Fibroblast of peridontal ligament (primary cell): ENCODE data around the gene ZBTB21.
"Not testable (repeated sequence)": the region's sequence is repeated elsewhere in the genome, so short reads cannot be mapped to it uniquely, and the experiment has no call there.

ENCODE experiments used
- DNase-seq: peaks from one replicate; pipeline ENCODE4 v3.0.0-alpha.2; 2010; ENCODE audit errors: extremely low read depth

The ZBTB21 gene

GRCh38 chr21:41967708-41968107 is 42.5 kb downstream of the ZBTB21 start:
- DNase-seq: no peak

GRCh38 chr21:41966872-41967621 is 43.1 kb downstream of the ZBTB21 start:
- DNase-seq: no peak

DNA sequence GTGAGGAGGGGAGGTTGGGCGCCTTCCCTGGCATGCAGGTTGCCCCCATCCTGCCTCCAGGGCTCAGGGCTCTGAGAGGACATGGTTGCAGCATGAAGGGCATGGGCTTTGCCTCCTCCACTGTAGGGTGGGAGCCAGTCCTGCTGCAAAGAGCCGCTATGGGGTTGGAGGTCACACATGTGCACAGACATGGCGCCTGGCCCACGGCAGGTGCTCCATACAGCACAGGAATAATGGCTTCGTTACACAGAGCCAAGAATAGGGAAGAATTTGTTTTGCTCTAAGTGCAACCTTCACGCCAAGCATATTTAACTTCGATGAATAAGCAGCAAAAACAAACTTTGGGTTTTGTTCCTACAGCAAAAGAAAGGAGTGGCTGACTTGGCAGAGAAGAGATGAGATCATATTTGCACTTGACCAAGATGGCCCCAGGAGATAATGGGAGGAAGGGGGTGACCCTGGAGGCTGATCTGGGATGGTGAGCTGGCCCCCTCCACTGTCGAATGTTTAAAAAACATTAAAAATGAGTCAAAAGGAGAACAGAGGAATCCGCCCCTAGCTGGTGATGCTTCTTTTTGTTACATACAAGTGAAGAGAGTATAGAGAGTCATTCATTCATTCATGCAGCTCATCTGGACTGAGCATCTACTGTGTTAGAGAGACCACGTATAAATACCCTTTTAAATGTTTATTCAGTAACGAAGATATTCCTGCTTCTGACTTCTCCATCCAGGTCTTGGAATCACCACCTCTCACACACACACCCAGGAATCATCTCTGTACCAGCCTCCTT is 43.9 kb downstream of the ZBTB21 start:
- DNase-seq: peak; percentile 56

GRCh38 chr21:41965461-41966013 is 44.6 kb downstream of the ZBTB21 start:
- DNase-seq: no peak

- DNase-seq: no peak
Measured at GRCh38 chr21:41965045-41965444, 45.1 kb downstream of the ZBTB21 start.

DNA sequence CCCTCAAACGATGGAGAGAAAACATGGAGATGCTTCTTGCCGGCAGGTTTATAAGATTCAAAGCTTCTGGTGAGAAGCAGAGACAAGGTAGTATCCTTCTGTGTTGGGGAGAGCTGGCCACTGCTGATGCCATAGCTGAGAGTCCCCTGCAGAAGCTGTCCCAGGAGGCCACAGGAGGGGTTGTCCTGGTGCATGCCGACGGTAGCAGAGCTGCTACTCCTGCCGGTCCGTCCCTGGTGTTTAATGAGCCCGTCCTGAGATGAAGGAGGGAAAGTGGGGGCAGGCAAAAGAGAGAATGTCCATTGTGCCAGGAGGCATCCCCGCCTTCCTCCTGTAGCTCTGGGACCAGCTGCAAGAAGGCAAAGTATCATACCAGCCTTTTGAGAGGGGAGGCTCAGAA is 46.0 kb downstream of the ZBTB21 start:
- no peak for DNase-seq

GRCh38 chr21:41962425-41962966 is 47.7 kb downstream of the ZBTB21 start:
- no peak for DNase-seq

GRCh38 chr21:41961753-41962152 is 48.4 kb downstream of the ZBTB21 start:
- DNase-seq: no peak

DNA sequence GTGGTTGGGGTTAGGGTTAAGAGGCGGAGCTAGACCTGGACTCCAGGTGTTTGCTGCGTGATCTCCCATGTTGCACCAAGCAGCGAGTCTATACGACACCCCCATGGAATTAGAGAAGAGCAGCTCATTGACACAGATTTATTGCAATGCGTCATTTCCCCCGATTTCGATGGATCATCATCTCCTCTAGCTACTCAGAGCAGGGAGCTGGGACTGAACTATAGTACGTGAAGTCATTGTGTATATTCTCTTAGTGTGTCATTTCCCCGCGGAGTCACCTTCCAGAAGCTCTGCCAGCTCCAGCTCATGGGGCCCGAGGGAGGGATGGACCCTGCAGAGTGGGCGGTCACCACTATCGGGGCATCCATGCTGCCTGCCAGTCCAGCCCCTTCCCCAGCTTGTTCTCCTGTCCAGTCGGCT is 48.9 kb downstream of the ZBTB21 start:
- peak; percentile 33 for DNase-seq

DNA sequence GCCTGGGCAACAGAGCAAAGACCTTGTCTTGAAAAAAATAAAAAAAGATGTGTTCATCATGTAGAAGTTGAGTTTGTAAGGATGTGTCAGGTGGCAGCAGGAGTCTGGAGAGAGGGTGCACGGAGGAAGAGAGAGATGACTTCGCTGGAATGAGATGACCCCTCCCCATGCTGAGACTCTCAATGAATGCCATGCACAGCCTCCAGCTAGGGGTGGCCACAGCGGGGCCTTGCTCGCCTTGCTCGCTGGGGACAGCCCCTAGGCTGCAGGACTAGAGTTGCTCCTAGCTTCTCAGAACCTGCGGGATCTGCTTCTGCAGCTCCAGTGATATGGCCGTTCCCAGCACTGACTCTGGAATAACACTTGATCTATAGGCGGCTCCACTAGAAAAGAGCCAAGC is 49.8 kb downstream of the ZBTB21 start:
- DNase-seq: no peak

DNA sequence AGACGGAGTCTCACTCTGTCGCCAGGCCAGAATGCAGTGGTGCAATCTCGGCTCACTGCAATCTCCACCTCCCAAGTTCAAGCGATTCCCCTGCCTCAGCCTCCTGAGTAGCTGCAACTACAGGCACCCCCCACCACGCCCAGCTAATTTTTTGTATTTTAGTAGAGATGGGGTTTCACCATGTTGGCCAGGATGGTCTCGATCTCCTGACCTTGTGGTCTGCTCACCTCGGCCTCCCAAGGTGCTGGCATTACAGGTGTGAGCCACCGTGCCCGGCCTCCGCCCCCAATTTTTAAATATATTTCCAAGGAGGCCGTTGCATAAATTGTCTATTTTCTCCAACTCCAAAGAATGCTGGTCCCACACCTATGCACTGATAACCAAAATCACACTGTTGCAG is 50.5 kb downstream of the ZBTB21 start:
- DNase-seq: not testable (repeated sequence)

DNA sequence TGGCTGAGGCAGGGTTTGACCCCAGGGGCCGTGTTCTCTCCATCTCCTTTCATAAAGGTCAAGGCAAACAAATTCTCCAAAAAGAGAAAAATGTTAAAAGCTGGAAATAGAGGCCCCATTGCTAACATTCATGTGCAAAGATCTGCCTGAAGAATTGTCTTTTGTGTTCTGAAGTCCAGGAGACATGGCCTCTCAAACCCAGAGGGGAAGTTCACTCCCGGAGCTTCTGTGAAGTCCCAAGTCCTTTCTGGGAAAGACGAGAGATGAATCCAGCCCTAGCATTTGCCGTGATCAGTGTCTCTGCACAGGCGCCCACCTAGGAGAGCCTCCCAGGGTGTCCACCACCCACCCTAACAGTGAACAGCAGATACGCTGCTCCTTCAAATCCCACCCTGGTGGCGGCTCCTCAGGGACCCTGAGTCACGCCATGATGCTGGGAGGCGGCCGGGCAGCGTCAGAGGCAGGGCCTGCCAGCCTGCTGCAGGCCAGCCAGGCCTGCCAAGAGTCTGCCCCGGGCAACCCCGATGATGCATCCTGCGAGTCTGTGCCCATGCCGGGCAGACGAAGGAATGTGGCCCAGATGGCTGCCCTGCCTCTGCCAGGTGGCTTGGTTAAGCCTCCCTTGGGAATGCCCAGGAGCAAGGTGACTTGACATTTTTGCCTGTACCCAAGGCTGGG is 51.1 kb downstream of the ZBTB21 start:
- no peak for DNase-seq

- DNase-seq: peak; percentile 86
Measured at GRCh38 chr21:41957991-41958766, 52.0 kb downstream of the ZBTB21 start.

DNA sequence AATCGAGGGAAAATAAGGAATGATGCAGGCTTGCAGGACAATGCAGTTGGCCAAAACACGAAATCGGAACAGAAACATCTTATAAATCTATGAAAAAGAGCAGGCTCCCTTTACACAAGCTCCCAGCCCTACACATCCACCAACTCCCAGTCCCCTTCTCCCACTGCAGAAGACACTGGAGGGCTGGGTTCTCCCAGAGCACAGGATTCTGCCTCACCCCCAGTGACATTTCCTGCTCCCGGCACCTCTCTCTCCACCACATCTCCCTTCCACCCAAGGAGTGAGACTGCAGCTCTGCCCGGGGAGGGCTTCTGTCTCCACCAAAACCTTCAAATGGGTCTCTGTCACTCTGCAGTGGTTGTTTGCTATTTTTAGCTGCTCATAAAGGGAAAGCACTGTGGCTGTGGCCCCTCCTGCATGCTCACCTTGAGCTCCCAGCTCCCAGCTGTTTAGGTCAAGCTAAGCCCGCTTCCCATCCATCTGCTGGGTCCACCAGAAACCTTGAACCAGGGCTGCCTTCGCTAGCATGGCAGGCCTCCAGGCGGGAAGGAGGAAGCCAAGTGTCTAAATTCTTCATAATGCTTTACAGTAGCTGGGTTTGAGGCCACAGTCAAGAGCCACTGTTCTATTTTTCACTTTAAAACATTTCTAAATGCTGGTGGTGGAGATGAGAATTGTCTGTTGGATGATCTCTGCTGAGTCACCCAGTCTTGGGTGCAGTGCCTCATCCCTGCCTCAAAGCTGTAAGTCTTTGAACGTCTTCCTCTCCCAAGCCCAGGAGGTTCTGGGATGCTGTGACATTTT is 53.0 kb downstream of the ZBTB21 start:
- peak; percentile 64 for DNase-seq

DNA sequence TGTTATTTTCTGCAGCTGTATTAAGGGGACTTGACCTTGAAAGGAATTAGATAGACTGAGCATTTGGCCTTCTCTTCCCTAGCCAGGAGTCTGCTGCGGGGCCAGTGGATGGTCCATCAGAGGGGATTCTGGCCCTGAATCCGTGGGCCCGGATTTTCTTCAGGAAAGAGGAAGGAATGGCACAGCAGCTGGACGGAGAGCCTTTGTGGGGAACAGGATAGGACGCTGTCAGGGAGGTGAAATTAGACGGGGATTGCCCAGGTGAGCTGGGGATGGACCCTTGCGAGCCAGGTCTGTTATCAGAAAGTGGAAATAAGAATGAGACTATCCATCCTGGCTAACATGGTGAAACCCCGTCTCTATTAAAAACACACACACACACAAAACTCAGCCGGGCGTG is 54.6 kb downstream of the ZBTB21 start:
- DNase-seq: no peak

DNA sequence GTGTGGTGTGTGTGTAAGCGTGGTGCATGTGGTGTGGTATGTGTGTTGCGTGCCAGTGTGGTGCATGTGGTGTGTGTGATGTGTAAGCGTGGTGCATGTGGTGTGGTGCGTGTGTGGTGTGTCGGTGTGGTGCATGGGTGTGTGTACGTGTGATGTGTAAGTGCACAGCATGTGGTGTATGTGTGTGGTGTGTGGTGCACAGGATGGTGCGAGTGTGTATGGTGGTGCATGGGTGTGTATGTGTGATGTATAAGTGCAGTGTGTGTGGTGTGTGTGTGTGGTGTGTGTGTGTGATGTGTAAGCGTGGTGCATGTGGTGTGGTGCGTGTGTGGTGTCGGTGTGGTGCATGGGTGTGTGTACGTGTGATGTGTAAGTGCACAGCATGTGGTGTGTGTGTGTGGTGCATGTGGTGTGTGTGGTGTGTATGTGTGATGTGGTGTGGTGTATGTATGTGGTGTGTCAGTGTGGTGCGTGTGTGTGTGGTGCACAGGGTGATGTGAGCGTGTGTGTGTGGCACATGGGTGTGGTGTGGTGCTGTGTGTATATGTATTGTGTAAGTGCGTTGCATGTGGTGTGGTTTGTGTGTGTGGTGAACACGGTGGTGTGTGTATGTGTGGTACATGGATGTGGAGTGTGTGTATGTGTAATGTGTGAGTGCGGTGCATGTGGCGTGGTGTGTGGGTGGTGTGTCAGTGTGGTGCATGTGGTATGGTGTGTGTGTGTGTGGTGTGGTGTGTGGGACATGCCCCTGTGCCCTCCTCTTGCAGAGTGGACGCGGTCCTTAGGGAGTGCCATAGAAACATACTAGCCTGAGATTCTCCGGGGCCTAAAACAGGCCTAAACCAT is 55.3 kb downstream of the ZBTB21 start:
- no peak for DNase-seq

GRCh38 chr21:41953831-41954653 is 56.1 kb downstream of the ZBTB21 start, which contains the start of gene C2CD2:
Gene C2CD2, minus strand, starts transcription at chr21:41954018. Its CDS starts 370 bp downstream, at chr21:41953648.
- DNase-seq: peak; percentile 49

GRCh38 chr21:41953249-41953830 is 56.8 kb downstream of the ZBTB21 start:
- DNase-seq: no peak
